ENCODE measurements around the gene FOXF1. TPM values are rescaled to one million over a fixed set of nuclear protein-coding genes. Genes with fewer than 3 reads are reported as not detected.

The FOXF1 gene
- total RNA-seq, 1 donor from 2014 or later: 0.33 TPM

DNA sequence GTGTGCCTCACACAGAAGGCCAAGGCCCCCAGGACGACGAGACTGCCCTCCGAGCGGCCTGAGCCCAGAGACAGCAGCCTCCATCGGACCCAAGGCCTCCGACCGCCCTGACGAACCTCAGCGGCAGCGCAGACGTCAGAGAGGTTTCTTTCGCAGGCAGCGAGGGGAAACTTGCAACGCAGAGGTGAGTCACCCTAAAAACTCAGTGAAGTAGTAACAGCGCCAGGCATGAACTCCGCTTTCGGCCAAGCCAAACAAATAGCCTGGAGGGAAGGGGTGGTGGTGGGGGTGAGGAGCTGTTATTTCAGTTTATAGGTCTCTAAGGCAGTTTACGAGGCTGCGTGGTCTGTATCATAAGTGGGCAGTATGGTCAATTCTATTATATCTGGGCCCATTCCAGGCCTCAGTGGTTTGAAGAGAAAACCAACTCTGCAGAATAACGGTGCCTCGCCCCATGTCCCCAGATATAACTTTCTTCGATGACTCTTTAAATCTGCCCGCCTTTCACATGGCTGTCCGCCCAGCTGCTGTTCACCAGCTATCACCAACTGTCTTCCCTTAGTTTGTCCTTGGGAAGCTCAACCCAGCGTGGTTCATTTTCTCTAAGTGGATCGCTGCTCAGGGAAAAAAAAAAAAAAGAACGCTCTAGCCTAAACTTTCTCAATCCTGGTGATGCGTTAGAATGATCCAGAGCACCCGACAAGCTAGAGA, 43.5 kb upstream of the FOXF1 start:
- H3K36me3 ChIP-seq: no peaks in the 10 kb centered on the region
- intact Hi-C loops (cut with micrococcal nuclease): no loop called here
- peaks cover 38% of the 10 kb centered on the region for H3K27me3 ChIP-seq (ENCODE audit: low read depth)
- peaks cover 2% of the 10 kb centered on the region for H3K9me3 ChIP-seq (replicated peaks)
- H3K4me3 ChIP-seq: no peak overlapping the region
- no peaks in the 10 kb centered on the region for H3K4me1 ChIP-seq
- H3K27ac ChIP-seq (replicated peaks): no peak overlapping the region
- DNase-seq: no peak
- TF ChIP-seq, protein P1, sequence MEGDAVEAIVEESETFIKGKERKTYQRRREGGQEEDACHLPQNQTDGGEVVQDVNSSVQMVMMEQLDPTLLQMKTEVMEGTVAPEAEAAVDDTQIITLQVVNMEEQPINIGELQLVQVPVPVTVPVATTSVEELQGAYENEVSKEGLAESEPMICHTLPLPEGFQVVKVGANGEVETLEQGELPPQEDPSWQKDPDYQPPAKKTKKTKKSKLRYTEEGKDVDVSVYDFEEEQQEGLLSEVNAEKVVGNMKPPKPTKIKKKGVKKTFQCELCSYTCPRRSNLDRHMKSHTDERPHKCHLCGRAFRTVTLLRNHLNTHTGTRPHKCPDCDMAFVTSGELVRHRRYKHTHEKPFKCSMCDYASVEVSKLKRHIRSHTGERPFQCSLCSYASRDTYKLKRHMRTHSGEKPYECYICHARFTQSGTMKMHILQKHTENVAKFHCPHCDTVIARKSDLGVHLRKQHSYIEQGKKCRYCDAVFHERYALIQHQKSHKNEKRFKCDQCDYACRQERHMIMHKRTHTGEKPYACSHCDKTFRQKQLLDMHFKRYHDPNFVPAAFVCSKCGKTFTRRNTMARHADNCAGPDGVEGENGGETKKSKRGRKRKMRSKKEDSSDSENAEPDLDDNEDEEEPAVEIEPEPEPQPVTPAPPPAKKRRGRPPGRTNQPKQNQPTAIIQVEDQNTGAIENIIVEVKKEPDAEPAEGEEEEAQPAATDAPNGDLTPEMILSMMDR (IDR thresholded peaks at IDR 0.05; ENCODE audit: borderline replicate concordance): no peak

- Histone ChIP-seq H3K36me3 (no peaks in the 10 kb centered on the region), H3K27ac (replicated peaks) (no peak overlapping the region), H3K27me3 (ENCODE audit: low read depth) (peaks cover 39% of the 10 kb centered on the region), H3K9me3 (replicated peaks) (peaks cover 7% of the 10 kb centered on the region), H3K4me1 (no peaks in the 10 kb centered on the region), H3K4me3 (no peak overlapping the region)
- intact Hi-C loops (cut with micrococcal nuclease): no loop called here
- DNase-seq: no peak
- TF ChIP-seq, protein P1 (IDR thresholded peaks at IDR 0.05; ENCODE audit: borderline replicate concordance): no peak
These were observed 42.8 kb upstream of the FOXF1 start for GRCh38 chr16:86467490-86467889.

- no peak for DNase-seq
- peaks cover 70% of the 10 kb centered on the region for H3K27me3 ChIP-seq (ENCODE audit: low read depth)
- H3K36me3 ChIP-seq: no peaks in the 10 kb centered on the region
- intact Hi-C loops (cut with micrococcal nuclease): no loop called here
- H3K27ac ChIP-seq (replicated peaks): no peak overlapping the region
- H3K4me1 ChIP-seq: no peaks in the 10 kb centered on the region
- TF ChIP-seq, protein P1 (IDR thresholded peaks at IDR 0.05; ENCODE audit: borderline replicate concordance): no peak
- H3K4me3 ChIP-seq: no peak overlapping the region
- H3K9me3 ChIP-seq (replicated peaks): peaks cover 7% of the 10 kb centered on the region
These were observed 39.4 kb upstream of the FOXF1 start for GRCh38 chr16:86470964-86471363.

DNA sequence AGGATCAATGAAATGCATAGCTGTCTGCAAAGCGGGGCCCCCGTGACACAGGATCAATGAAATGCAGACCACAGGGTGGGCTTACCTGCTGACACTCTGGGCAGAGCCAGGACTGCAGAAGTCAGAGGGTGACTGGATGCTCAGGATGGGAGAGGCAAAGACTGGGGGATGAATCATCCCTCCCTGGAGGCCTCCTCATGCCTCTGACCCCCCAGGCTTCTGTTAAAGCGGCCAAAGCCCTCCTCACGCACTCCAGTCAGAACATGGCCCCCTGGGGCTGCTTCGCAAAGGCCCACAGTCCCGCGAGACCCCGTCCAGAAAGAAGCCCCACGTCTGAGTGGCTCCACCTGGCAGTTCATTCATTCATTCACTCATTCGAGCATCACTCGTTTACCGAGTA, 38.4 kb upstream of the FOXF1 start:
- Histone ChIP-seq H3K4me3 (no peak overlapping the region), H3K27ac (replicated peaks) (no peak overlapping the region), H3K27me3 (ENCODE audit: low read depth) (peaks cover 78% of the 10 kb centered on the region), H3K36me3 (no peaks in the 10 kb centered on the region), H3K9me3 (replicated peaks) (peaks cover 7% of the 10 kb centered on the region), H3K4me1 (peaks cover 2% of the 10 kb centered on the region)
- intact Hi-C loops (cut with micrococcal nuclease): no loop called here
- DNase-seq: no peak
- TF ChIP-seq, protein P1 (IDR thresholded peaks at IDR 0.05; ENCODE audit: borderline replicate concordance): no peak

DNA sequence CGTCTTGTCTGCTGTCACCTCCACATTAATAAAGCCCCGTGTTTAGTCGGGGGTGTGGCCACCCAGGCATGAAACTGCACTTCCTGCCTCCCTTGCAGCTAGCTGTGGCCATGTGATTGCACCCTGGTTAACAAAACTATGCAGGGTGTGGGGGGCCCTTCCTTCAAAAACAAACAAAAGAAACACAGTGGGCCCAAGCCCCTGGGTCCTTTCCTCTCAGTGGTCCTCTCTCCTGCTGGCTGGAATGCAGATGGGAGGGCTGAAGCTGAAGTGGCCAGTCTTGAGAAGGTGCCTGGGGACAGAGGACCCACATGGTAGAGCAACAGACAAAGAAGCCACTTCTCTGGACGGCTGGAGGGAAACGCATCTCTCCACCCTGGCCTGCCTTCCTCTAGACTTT, 38.0 kb upstream of the FOXF1 start:
- no peak for DNase-seq
- H3K27ac ChIP-seq (replicated peaks): no peak overlapping the region
- intact Hi-C loops (cut with micrococcal nuclease): no loop called here
- H3K9me3 ChIP-seq (replicated peaks): peaks cover 7% of the 10 kb centered on the region
- H3K4me3 ChIP-seq: no peak overlapping the region
- TF ChIP-seq, protein P1 (IDR thresholded peaks at IDR 0.05; ENCODE audit: borderline replicate concordance): no peak
- H3K36me3 ChIP-seq: no peaks in the 10 kb centered on the region
- H3K27me3 ChIP-seq (ENCODE audit: low read depth): peaks cover 83% of the 10 kb centered on the region
- H3K4me1 ChIP-seq: peaks cover 4% of the 10 kb centered on the region
